SH-SY5Y (cell line): ENCODE results near the gene KAT8.

Experiments used
- GATA2 ChIP-seq: IDR thresholded peaks from 2 replicates; pipeline ENCODE4 v1.6.1; 2011; ENCODE audit warnings: mild to moderate bottlenecking, low read depth, low read length
- GATA3 ChIP-seq: IDR thresholded peaks from 2 replicates; pipeline ENCODE4 v1.6.1; 2011; ENCODE audit warnings: low read depth, mild to moderate bottlenecking, low read length, moderate library complexity

DNA sequence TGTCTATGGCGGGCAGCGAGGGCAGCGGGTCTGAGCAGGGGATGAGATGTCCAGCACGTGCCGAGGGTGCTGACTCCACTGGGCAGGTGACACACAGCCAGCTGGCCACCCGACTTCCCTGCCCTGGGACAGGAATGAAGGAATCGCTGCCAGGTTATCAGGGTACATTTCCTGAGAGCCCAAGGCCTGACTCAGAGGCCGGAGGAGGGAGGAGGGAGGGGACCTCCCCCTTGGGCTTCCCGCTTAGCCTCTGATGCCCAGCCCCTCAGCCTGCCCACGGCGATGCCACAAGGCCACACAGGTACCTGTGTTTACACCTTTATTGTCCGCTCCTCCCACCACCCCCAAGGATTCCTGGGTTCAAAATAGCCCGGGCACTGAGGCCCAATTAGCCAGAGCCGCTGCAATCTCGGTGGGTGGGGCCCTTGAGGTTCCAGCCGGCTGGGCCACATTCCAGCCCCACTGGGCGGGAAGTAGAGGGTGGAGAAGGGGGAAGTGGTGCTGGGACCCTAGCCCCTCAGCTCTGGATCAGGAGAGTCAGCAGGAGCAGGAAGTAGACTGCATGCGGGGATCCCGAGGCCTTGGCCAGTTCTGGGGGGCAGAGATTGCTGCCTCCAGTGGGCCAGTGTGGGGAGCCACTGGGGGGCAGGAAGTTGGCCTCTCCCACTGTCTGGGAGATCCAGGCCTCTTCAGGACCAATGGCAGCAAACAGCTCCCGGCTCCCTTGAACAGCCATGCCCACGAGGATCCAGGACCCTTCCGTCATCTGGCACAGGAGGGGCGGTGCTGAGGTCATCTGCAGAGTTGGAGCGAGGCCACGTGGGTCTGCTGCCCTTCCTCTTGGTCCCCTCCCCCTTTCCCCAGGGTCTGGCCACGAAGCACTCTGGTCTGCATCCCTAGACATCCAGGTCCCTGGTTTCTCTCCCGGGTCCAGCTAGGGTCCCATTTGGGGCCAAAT, 21.4 kb downstream of the KAT8 start:
- TF ChIP-seq GATA2 = no peak
- TF ChIP-seq GATA3 = no peak
